Heart left ventricle (tissue), 16 donors: ENCODE results near the gene MGST2. TPM values are rescaled to one million over a fixed set of nuclear protein-coding genes. Genes with fewer than 3 reads are reported as not detected.

Experiments used
- ATAC-seq, 4 donors: fragments of 200-7000 bp; cut with Tn5 transposase; one replicate each; pipeline ENCODE4 v1.9.1; 2020 to 2022; ENCODE audit warnings: moderate library complexity in 4 of 4, mild to moderate bottlenecking in 3 of 4, moderate number of reproducible peaks in 1 of 4
- DNase-seq, 5 donors: peaks; one replicate each; pipeline ENCODE4 v3.0.0-alpha.2; 2020
- H3K27ac ChIP-seq, 12 donors: fragments of 200-600 bp; sonication (generic) in 4 of 12; one replicate each; pipeline versions ENCODE4 v1.5.0 to v1.8.0; 2016 to 2022; ENCODE audit warnings: mild to moderate bottlenecking in 2 of 12
- H3K27me3 ChIP-seq, 9 donors: fragments of 200-600 bp; sonication (generic) in 2 of 9; one replicate each; pipeline versions ENCODE4 v1.5.1 to v1.8.0; 2016 to 2022; ENCODE audit warnings: mild to moderate bottlenecking in 3 of 9
- H3K36me3 ChIP-seq, 9 donors: fragments of 200-600 bp; sonication (generic) in 2 of 9; one replicate each; pipeline versions ENCODE4 v1.5.0 to v1.8.0; 2018 to 2022; ENCODE audit warnings: mild to moderate bottlenecking in 2 of 9
- H3K4me1 ChIP-seq, 12 donors: fragments of 200-600 bp; sonication (generic) in 4 of 12; one replicate each; pipeline versions ENCODE4 v1.5.0 to v1.8.0; 2016 to 2022; ENCODE audit warnings: mild to moderate bottlenecking in 3 of 12
- H3K4me3 ChIP-seq, 12 donors: fragments of 200-600 bp; sonication (generic) in 4 of 12; one replicate each; pipeline versions ENCODE4 v1.5.0 to v1.8.0; 2017 to 2022; ENCODE audit warnings: mild to moderate bottlenecking in 9 of 12, moderate library complexity in 4 of 12
- H3K9me3 ChIP-seq, 12 donors: fragments of 200-600 bp; sonication (generic) in 4 of 12; one replicate each; pipeline versions ENCODE4 v1.5.0 to v1.8.0; 2016 to 2022; ENCODE audit warnings: mild to moderate bottlenecking in 1 of 12
- CTCF ChIP-seq, 12 donors: fragments of 200-600 bp; sonication (generic) in 4 of 12; IDR thresholded peaks; one replicate each; pipeline versions ENCODE4 v1.5.0 to v1.8.0; 2018 to 2022; ENCODE audit warnings: antibody characterized with exemption in 12 of 12, mild to moderate bottlenecking in 5 of 12
- POLR2A ChIP-seq, 2 donors: fragments of 450-650 bp; IDR thresholded peaks; one replicate each; pipeline ENCODE4 v1.6.1; 2017; ENCODE audit warnings: antibody characterized with exemption in 2 of 2, mild to moderate bottlenecking in 2 of 2, moderate library complexity in 2 of 2
- WGBS, 4 donors: extraction: QIAGEN DNeasy Blood & Tissue Kit in 2 of 4; methylation state at CpG; one replicate each; pipeline versions ENCODE4 v1.1.5 to v1.1.7; 2013 to 2018; 5-methylcytosine and 5-hydroxymethylcytosine counted together
- intact Hi-C, 10 donors: fragments of 100-400 bp; cut with DNase I; formaldehyde crosslinking; loops; one replicate each; pipeline versions ENCODE4 v1.11.1 to v1.14.2; 2022
- polyA plus RNA-seq, 2 donors: library from polyadenylated mRNA; stranded (reverse); fragments of 200-250 nt; gene quantifications; one replicate each; pipeline ENCODE4 v1.2.3, GENCODE V29; 2013
- total RNA-seq, 9 donors: library from RNA; depleted of rRNA in 2 of 9; stranded (reverse); fragments of >200 nt in 2 of 9; fragmentation: NEBNext Ultra II Directional in 3 of 9; extraction: Animal tissue kit (Norgen Biotek cat#: 25700) in 3 of 9; gene quantifications; one replicate each; pipeline versions ENCODE4 v1.1.0 to v1.2.4, GENCODE V29; 2016 to 2023
- donor health status: ischemic (EF 13 %, LVEDD 7.1; RV severe dilation, severe dysfunction).
- donor health status: healthy with polysubstance abuse.
- donor health status: DM: no; HTN: yes; CAD: no.
- donor health status: DM: no; HTN: no; CAD: no.
- donor health status: ischemic (EF 25% LVEDD 6.9; RV normal size, moderate dysfunction).
- donor health status: ischemic (EF 25% LVEDD 5.7; RV mildly dilated, moderate dysfunction).
- donor health status: healthy.
- donor health status: DM: yes; HTN: yes; CAD: no.
- donor health status: ischemic (EF 35%, LVEDD 5.7; RV mildly dilated, moderate dysfunction).
- donor health status: nonischemic (EF 11% LVEDD 7.7; RV severe dilation, severe dysfunction).
- donor health status: DM: yes; HTN: yes; CAD: no.
- donor health status: PGD.
- donor health status: ischemic (EF 29% LVEDD 5.4; RV normal size, mild dysfunction).
- donor health status: nonischemic (EF 23%, LVEDD 6.1; RV moderate dilation, normal function).

MGST2 gene
- total and polyA plus RNA-seq, 11 donors = 86.6 to 209 (median 105) TPM

DNA sequence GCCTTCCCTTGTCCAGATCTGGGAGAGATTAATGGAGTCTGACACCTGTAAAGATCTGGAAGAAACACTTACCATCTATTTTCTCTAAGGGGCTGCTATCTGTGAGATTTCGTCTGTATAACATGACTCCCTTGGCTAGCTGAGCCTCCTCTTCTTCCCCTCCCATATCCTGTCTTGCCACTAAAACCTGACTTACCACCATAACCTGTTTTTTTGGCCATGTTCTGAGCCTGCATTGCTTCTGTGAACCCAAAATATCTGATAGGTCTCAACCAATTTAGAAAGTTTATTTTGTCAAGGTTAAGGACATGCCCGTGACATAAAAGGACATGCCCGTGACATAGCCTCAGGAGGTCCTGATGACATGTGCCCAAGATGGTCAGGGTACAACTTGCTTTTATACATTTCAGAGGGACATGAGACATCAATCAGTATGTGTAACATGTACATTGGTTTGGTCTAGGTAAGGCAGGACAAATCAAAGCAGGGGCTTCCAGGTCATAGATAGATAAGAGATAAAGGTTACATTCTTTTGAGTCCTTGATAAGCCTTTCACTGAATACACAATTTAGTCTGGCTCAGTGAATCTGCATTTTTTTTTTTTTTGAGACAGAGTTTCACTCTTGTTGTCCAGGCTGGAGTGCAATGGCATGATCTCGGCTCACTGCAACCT is 11.4 kb downstream of the MGST2 start:
- no peak for ATAC-seq
- peaks cover 0 to 44% (median 25%) of the 10 kb centered on the region in 9 donors for H3K36me3 ChIP-seq
- H3K27me3 ChIP-seq = no peaks in the 10 kb centered on the region

GRCh38 chr4:139682309-139682708 is 16.7 kb downstream of the MGST2 start:
- intact Hi-C loops = no loop called here
- no peaks in the 10 kb centered on the region for H3K27me3 ChIP-seq
- no peaks in the 10 kb centered on the region for H3K9me3 ChIP-seq
- H3K36me3 ChIP-seq = peaks cover 0 to 40% (median 25%) of the 10 kb centered on the region in 9 donors
- 67 to 81% (median 74%) methylated on average over 2 of the region's 2 CpGs for WGBS, 4 donors
- TF ChIP-seq CTCF (IDR thresholded peaks at IDR 0.05) (no peak), POLR2A (IDR thresholded peaks at IDR 0.05) (no peak)
- H3K27ac ChIP-seq = peak overlapping the region in 6 of 12 donors; percentile 0 to 35 (median 24)
- ATAC-seq = peak in 1 of 4 donors; percentile 23
- no peak overlapping the region for H3K4me3 ChIP-seq
- H3K4me1 ChIP-seq = peaks cover 4 to 49% (median 31%) of the 10 kb centered on the region in 12 donors
- no peak for DNase-seq

More for the DNA sequence above, 11.4 kb downstream of the MGST2 start:
- H3K27ac ChIP-seq = no peak overlapping the region
- no peak overlapping the region for H3K4me3 ChIP-seq
- WGBS, 4 donors = 75 to 81% (median 79%) methylated on average over 4 of the region's 4 CpGs
- peaks cover 0 to 48% (median 15%) of the 10 kb centered on the region in 12 donors for H3K4me1 ChIP-seq
- intact Hi-C loops = no loop called here
- H3K9me3 ChIP-seq = no peaks in the 10 kb centered on the region
- TF ChIP-seq POLR2A (IDR thresholded peaks at IDR 0.05) (no peak), CTCF (IDR thresholded peaks at IDR 0.05) (no peak)
- DNase-seq = no peak

- intact Hi-C loops = no loop called here
- peaks cover 0 to 40% (median 24%) of the 10 kb centered on the region in 9 donors for H3K36me3 ChIP-seq
- no peak overlapping the region for H3K4me3 ChIP-seq
- H3K4me1 ChIP-seq = peaks cover 6 to 53% (median 35%) of the 10 kb centered on the region in 12 donors
- DNase-seq (peak in 3 of 5 donors; percentile 19 to 35 (median 28)), ATAC-seq (peak in 3 of 4 donors; percentile 35 to 69 (median 65))
- no peaks in the 10 kb centered on the region for H3K27me3 ChIP-seq
- 35 to 54% (median 42%) methylated on average over 6 of the region's 6 CpGs for WGBS, 4 donors
- H3K27ac ChIP-seq = peak overlapping the region in 6 of 12 donors; percentile 0 to 35 (median 24)
- TF ChIP-seq POLR2A (IDR thresholded peaks at IDR 0.05) = no peak
- no peak for TF ChIP-seq CTCF (IDR thresholded peaks at IDR 0.05)
- no peaks in the 10 kb centered on the region for H3K9me3 ChIP-seq
Measured at GRCh38 chr4:139682741-139683151, 17.1 kb downstream of the MGST2 start.

DNA sequence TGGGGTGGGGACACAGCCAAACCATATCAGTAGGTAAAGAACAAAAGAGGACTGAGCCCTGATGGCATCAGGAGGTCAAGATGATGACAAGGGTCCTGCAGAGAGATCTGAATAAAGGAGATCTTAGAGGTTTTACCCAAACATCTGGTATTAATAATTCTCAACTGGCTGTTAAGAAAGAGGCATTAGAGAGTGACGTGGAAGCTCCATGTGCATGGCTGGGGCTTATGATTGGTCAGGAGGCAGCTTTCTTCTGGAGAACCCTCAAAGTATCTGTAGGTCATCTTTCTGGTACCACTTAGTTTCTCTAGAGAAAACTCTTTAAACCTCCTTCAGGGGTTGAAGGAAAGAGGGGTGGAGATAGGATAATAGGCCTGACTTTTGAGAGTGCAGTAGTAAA is 18.7 kb downstream of the MGST2 start:
- Histone ChIP-seq H3K36me3 (peaks cover 0 to 32% (median 11%) of the 10 kb centered on the region in 9 donors), H3K4me1 (peaks cover 6 to 55% (median 37%) of the 10 kb centered on the region in 12 donors), H3K9me3 (no peaks in the 10 kb centered on the region), H3K4me3 (no peak overlapping the region), H3K27me3 (no peaks in the 10 kb centered on the region), H3K27ac (no peak overlapping the region)
- ATAC-seq (no peak), DNase-seq (no peak)
- intact Hi-C loops = no loop called here
- no peak for TF ChIP-seq POLR2A (IDR thresholded peaks at IDR 0.05)
- TF ChIP-seq CTCF (IDR thresholded peaks at IDR 0.05) = no peak
- 93 to 100% (median 97%) methylated on average over 1 of the region's 1 CpG for WGBS, 4 donors
